Nephron progenitor cell (in vitro differentiated cells): ENCODE results near the gene NPHS1.

Source experiments
- DNase-seq: peaks from one replicate; pipeline ENCODE4 v3.0.0; 2021
- H3K27ac Mint-ChIP-seq: 2 replicates; pipeline ENCODE4 v1.8.0; 2021; ENCODE audit warnings: mild to moderate bottlenecking, moderate library complexity, mixed read lengths
- H3K27me3 Mint-ChIP-seq: 2 replicates; pipeline ENCODE4 v1.8.0; 2021; ENCODE audit warnings: mild to moderate bottlenecking, low read depth, mixed read lengths; ENCODE audit not compliant: poor library complexity
- H3K36me3 Mint-ChIP-seq: 2 replicates; pipeline ENCODE4 v1.8.0; 2021; ENCODE audit warnings: low read depth, mixed read lengths
- H3K4me1 Mint-ChIP-seq: 2 replicates; pipeline ENCODE4 v1.8.0; 2021; ENCODE audit warnings: mixed read lengths
- H3K4me3 Mint-ChIP-seq: 2 replicates; pipeline ENCODE4 v1.8.0; 2021; ENCODE audit warnings: mild to moderate bottlenecking, moderate library complexity, mixed read lengths
- H3K9me3 Mint-ChIP-seq: 2 replicates; pipeline ENCODE4 v1.8.0; 2021; ENCODE audit warnings: mild to moderate bottlenecking, moderate library complexity, mixed read lengths
- TF ChIP-seq, protein P1 (sequence below): fragments of 200-600 bp; sonication (generic); IDR thresholded peaks from 2 replicates; pipeline ENCODE4 v1.5.0; 2021; ENCODE audit warnings: antibody characterized with exemption

The NPHS1 gene

DNA sequence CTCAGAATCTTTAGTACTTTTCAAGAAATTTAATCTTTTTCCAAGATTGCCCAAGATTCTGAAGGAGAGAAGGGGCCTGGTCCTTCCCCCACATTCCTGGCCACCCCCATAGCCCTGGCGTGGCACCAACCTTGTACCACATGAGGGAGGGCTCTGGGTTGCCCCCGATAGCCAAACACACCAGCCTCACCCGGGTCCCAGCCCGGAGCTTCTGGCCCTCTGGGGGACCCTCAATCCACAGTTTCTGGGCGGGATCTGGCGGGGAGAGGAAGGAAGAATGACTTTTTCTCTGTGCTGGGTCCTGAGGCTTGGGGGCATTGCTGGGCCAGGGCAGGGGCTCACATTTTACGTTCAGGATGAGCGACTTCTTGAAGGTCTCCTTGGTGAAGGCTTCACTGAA lies 4.4 kb downstream of the NPHS1 start:
- TF ChIP-seq, protein P1, sequence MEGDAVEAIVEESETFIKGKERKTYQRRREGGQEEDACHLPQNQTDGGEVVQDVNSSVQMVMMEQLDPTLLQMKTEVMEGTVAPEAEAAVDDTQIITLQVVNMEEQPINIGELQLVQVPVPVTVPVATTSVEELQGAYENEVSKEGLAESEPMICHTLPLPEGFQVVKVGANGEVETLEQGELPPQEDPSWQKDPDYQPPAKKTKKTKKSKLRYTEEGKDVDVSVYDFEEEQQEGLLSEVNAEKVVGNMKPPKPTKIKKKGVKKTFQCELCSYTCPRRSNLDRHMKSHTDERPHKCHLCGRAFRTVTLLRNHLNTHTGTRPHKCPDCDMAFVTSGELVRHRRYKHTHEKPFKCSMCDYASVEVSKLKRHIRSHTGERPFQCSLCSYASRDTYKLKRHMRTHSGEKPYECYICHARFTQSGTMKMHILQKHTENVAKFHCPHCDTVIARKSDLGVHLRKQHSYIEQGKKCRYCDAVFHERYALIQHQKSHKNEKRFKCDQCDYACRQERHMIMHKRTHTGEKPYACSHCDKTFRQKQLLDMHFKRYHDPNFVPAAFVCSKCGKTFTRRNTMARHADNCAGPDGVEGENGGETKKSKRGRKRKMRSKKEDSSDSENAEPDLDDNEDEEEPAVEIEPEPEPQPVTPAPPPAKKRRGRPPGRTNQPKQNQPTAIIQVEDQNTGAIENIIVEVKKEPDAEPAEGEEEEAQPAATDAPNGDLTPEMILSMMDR: no peak
- H3K36me3 Mint-ChIP-seq: no peaks in the 10 kb centered on the region
- no peak overlapping the region for H3K27ac Mint-ChIP-seq
- no peak overlapping the region for H3K4me3 Mint-ChIP-seq
- H3K27me3 Mint-ChIP-seq: peaks cover 96% of the 10 kb centered on the region
- no peak for DNase-seq
- peaks cover 35% of the 10 kb centered on the region for H3K4me1 Mint-ChIP-seq
- peaks cover 9% of the 10 kb centered on the region for H3K9me3 Mint-ChIP-seq

DNA sequence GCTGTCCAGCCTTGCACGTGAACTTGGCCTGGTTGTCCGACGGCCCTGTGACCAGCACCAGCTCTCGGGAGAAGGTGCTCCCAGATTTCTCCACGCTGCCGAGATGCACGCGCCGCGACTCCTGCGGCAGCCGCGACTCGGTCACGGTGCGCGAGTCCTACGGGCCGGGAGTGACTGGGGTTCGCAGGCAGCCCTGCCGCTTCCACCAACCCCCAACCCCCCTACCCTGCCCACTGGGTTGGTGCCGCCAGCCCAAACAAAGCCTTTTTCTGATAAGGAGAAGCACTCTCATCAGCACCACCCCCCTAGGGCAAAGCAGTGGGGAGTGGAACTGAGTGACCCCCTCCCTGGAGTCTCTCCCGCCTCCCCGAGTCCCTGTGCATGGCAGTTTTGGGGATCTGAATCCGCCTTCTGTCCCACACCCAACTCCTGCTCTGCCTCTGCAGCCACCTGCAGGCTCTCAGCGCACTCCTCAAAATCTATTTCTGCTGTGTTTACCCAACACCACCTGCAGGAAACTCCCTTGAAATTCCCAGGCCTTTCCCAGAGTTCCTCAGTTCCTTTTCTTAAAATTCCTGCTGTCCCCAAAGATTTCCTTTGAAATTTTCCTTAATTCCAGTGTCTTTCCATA lies 6.2 kb downstream of the NPHS1 start:
- Mint-ChIP-seq H3K36me3 (no peaks in the 10 kb centered on the region), H3K4me3 (peak overlapping the region; percentile 64), H3K27ac (no peak overlapping the region), H3K27me3 (peaks cover 96% of the 10 kb centered on the region), H3K9me3 (peaks cover 18% of the 10 kb centered on the region), H3K4me1 (peaks cover 21% of the 10 kb centered on the region)
- TF ChIP-seq, protein P1: no peak
- no peak for DNase-seq

DNA sequence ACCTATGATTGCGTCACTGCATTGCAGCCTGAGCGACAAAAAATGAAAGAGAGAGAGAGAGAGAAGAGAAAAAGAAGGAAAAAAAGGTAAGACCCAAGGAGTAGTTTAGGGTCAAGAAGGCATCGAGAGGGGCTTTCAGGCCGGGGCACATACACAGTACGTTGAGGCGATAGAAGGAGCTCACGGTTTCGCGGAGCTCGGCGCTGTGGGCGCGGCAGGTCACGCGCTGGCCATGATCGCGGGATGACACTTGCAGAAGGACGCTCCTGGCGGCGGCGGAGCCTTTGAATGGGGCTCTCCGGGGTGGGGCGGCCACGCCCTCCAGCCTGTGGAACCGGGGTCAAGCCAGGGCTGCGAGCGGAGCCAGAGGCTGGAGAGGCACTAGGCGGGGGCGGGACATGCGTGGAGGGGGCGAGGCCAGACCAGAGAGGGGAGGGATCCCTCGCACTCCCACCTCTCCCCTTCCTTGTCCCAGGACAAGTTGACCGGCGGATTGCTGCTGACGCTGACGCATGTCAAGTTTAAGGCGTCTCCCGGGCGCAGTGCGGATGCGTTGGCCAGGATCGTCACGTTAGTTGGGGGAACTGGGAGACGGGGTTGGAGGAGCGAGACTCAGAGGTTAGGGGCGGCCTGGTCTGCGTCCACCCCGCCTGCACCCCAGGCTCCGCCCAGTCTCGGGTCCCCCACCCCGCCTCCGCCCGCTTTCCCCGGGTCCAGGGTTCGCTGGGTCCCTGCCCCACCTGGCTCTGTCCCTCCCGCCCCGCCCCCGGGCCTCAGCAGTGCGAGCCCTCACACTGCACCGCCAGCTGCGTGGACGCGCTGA lies 6.9 kb downstream of the NPHS1 start:
- DNase-seq: peak; percentile 50
- TF ChIP-seq, protein P1: no peak
- H3K4me3 Mint-ChIP-seq: peak overlapping the region; percentile 68
- H3K27me3 Mint-ChIP-seq: peaks cover 96% of the 10 kb centered on the region
- peaks cover 18% of the 10 kb centered on the region for H3K9me3 Mint-ChIP-seq
- H3K4me1 Mint-ChIP-seq: peaks cover 21% of the 10 kb centered on the region
- no peak overlapping the region for H3K27ac Mint-ChIP-seq
- H3K36me3 Mint-ChIP-seq: no peaks in the 10 kb centered on the region

DNA sequence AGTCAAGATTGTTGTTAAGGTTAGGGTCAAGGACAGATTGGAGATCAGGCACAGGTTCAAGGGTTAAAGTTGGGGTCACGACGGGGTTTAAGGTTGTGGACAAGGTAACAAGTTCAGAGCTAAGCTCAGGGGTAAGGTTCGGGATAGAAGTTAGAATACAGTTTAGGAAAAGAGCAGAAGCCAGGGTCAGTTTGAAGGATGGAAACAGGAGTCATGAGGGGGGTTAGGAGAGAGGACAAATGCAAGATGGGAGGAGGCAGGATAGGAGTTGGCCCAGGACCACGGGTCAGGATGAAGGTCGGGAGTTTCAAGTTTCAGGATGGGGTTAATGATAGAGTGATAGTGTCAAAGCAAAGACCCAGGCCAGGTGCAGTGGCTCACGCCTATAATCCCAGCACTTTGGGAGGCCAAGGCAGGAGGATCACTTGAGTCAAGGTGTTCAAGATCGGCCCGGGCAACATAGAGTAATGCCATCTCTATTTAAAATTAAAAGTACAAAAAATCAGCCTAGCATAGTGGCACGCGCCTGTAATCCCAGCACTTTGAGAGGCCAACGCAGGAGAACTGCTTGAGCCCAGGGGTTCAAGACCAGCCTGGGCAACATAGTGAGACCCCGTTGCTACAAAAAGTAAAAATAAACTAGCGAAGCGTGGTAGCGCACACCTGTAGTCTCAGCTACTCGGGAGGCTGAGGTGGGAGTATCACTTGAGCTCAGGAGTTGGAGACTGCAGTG lies 7.7 kb downstream of the NPHS1 start:
- Mint-ChIP-seq H3K4me3 (peak overlapping the region; percentile 68), H3K36me3 (no peaks in the 10 kb centered on the region), H3K27ac (no peak overlapping the region)

DNA sequence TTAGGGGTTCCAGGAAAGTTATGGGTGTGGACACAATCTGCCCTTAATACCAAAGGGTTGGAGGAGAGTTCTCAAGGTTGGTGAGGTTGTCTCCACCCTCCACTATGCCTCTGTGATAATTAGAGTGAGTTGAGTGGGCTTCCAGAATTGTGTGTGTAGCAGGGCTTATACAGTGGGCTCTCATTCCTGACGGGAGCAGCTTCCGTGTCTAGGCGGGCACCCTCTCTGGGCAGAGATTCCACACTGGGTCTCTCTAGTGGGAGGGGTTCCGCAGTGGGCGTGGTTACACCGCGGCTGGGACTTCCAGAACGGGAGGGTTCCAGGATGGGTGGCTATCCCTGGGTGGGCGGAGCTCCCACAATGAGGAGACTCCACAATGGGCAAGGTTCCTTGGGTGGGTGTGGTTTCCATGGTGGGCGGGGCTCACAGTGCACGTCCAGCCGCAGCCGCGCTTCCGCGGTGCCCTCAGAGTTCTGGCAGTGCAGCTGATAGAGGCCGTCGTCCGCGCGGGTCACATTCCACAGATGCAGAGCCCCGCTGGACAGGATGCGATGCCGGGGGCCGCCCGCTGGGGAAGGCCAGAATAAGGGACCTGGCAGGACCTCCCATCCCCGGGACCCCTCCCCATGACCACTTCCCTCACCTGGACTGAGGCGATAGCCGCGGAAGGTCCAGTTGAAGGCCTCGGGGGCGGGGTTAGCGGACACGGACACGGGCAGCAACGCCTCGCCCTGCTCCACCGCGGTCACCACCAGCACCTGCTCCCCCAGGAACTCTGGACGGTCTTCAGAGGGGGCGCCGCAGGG lies 8.4 kb downstream of the NPHS1 start:
- TF ChIP-seq, protein P1: no peak
- peak; percentile 72 for DNase-seq
- H3K27ac Mint-ChIP-seq: no peak overlapping the region
- H3K27me3 Mint-ChIP-seq: peaks cover 96% of the 10 kb centered on the region
- H3K4me1 Mint-ChIP-seq: peaks cover 21% of the 10 kb centered on the region
- H3K36me3 Mint-ChIP-seq: no peaks in the 10 kb centered on the region
- H3K9me3 Mint-ChIP-seq: peaks cover 19% of the 10 kb centered on the region
- H3K4me3 Mint-ChIP-seq: no peak overlapping the region

More for the DNA sequence above, 7.7 kb downstream of the NPHS1 start:
- Mint-ChIP-seq H3K9me3 (peaks cover 18% of the 10 kb centered on the region), H3K27me3 (peaks cover 96% of the 10 kb centered on the region), H3K4me1 (peaks cover 21% of the 10 kb centered on the region)
- TF ChIP-seq, protein P1: no peak
- no peak for DNase-seq
